Measurements from ENCODE around the gene GSC2. TPM values are rescaled to one million over a fixed set of nuclear protein-coding genes. Genes with fewer than 3 reads are reported as not detected.

The GSC2 gene
- total and polyA plus RNA-seq, 4 donors, result not detected

DNA sequence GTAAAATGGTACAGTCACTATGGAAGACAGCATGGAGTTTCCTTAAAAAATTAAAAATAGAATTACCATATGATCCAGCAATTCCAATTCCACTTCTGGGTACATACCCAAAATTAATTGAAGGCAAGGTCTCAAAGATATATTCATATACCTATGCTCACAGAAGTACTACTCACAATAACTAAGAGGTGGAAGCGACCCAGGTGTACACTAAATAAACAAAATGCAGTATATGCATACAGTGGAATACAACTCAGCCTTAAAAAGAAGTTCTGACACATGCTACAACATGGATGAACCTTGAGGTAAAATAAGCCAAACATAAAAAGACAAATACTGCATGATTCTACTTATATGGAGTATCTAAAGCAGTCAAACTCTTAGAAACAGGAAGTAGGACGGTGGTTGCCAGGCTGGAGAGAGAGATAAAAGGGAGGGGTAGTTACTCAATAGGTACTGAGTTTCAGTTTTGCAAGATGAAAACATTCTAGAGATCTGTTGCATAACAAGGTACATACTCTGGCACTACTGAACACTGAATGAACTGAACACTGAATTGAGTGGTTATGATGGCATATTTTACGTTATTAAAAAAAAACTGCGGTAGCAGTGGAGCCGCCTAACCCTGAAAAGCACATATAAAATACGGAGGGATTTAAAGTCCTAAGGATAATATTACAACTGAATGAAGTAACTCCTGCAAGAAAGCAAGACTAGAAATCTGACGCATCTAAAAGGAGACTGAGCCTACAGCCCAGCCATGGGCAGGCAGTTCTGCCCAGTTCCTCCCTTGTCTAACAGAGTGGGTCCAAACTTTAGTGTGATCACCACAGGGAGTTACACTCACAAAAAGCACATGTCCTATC is 40.7 kb downstream of the GSC2 start:
- Histone ChIP-seq H3K9me3 (ENCODE audit: control insufficient read depth in 4 of 4, low read length in 3 of 4) (no peaks in the 10 kb centered on the region), H3K9ac (ENCODE audit: low read depth in 1 of 2, low read length in 2 of 2) (no peak overlapping the region), H3K27me3 (ENCODE audit: control insufficient read depth in 4 of 4, insufficient read depth in 4 of 4, low read length in 3 of 4) (no peaks in the 10 kb centered on the region), H3K4me3 (ENCODE audit: low read depth in 1 of 3, low read length in 3 of 3) (no peak overlapping the region), H3K36me3 (ENCODE audit: control insufficient read depth in 4 of 4, insufficient read depth in 3 of 4, low read depth in 1 of 4, low read length in 3 of 4) (peaks cover 0 to 2% (median 0%) of the 10 kb centered on the region in 4 donors), H3K27ac (ENCODE audit: low read depth in 1 of 2, low read length in 2 of 2) (peak overlapping the region; percentile 79 to 80), H3K4me1 (ENCODE audit: control insufficient read depth in 4 of 4, insufficient read depth in 4 of 4, low read length in 3 of 4) (peaks cover 9 to 28% (median 23%) of the 10 kb centered on the region in 4 donors)
- 32% methylated on average over 7 of the region's 7 CpGs for WGBS
- DNase-seq (ENCODE audit: low spot score), result no peak
- TF ChIP-seq, protein P1, sequence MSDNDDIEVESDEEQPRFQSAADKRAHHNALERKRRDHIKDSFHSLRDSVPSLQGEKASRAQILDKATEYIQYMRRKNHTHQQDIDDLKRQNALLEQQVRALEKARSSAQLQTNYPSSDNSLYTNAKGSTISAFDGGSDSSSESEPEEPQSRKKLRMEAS (IDR thresholded peaks at IDR 0.05), result no peak
- TF ChIP-seq HNF4A (conservative IDR thresholded peaks at IDR 0.05) (peak; percentile 60 to 72), HNF4G (IDR thresholded peaks at IDR 0.05) (peak; percentile 28), RXRA (IDR thresholded peaks at IDR 0.05) (peak; percentile 63 to 78), TAF1 (conservative IDR thresholded peaks at IDR 0.05) (no peak), GABPA (IDR thresholded peaks at IDR 0.05 in 1 of 2, conservative IDR thresholded peaks at IDR 0.05 in 1 of 2) (peak; percentile 18 to 75), EGR1 (IDR thresholded peaks at IDR 0.05; ENCODE audit: low read depth in 2 of 2) (no peak), SP1 (IDR thresholded peaks at IDR 0.05) (peak; percentile 48), FOXA2 (IDR thresholded peaks at IDR 0.05) (peak; percentile 42), RAD21 (IDR thresholded peaks at IDR 0.05) (peak; percentile 30 to 37), JUND (IDR thresholded peaks at IDR 0.05) (peak in 1 of 2 donors; percentile 46), NR2F2 (IDR thresholded peaks at IDR 0.05) (no peak), FOXA1 (IDR thresholded peaks at IDR 0.05) (no peak), YY1 (IDR thresholded peaks at IDR 0.05) (peak; percentile 74)
- TF ChIP-seq, protein P2, sequence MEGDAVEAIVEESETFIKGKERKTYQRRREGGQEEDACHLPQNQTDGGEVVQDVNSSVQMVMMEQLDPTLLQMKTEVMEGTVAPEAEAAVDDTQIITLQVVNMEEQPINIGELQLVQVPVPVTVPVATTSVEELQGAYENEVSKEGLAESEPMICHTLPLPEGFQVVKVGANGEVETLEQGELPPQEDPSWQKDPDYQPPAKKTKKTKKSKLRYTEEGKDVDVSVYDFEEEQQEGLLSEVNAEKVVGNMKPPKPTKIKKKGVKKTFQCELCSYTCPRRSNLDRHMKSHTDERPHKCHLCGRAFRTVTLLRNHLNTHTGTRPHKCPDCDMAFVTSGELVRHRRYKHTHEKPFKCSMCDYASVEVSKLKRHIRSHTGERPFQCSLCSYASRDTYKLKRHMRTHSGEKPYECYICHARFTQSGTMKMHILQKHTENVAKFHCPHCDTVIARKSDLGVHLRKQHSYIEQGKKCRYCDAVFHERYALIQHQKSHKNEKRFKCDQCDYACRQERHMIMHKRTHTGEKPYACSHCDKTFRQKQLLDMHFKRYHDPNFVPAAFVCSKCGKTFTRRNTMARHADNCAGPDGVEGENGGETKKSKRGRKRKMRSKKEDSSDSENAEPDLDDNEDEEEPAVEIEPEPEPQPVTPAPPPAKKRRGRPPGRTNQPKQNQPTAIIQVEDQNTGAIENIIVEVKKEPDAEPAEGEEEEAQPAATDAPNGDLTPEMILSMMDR (IDR thresholded peaks at IDR 0.05; ENCODE audit: low read depth, low read length, missing input control), result no peak
- TF ChIP-seq, protein P3, sequence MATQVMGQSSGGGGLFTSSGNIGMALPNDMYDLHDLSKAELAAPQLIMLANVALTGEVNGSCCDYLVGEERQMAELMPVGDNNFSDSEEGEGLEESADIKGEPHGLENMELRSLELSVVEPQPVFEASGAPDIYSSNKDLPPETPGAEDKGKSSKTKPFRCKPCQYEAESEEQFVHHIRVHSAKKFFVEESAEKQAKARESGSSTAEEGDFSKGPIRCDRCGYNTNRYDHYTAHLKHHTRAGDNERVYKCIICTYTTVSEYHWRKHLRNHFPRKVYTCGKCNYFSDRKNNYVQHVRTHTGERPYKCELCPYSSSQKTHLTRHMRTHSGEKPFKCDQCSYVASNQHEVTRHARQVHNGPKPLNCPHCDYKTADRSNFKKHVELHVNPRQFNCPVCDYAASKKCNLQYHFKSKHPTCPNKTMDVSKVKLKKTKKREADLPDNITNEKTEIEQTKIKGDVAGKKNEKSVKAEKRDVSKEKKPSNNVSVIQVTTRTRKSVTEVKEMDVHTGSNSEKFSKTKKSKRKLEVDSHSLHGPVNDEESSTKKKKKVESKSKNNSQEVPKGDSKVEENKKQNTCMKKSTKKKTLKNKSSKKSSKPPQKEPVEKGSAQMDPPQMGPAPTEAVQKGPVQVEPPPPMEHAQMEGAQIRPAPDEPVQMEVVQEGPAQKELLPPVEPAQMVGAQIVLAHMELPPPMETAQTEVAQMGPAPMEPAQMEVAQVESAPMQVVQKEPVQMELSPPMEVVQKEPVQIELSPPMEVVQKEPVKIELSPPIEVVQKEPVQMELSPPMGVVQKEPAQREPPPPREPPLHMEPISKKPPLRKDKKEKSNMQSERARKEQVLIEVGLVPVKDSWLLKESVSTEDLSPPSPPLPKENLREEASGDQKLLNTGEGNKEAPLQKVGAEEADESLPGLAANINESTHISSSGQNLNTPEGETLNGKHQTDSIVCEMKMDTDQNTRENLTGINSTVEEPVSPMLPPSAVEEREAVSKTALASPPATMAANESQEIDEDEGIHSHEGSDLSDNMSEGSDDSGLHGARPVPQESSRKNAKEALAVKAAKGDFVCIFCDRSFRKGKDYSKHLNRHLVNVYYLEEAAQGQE (IDR thresholded peaks at IDR 0.05), result peak; percentile 42
- TF ChIP-seq, protein P4, sequence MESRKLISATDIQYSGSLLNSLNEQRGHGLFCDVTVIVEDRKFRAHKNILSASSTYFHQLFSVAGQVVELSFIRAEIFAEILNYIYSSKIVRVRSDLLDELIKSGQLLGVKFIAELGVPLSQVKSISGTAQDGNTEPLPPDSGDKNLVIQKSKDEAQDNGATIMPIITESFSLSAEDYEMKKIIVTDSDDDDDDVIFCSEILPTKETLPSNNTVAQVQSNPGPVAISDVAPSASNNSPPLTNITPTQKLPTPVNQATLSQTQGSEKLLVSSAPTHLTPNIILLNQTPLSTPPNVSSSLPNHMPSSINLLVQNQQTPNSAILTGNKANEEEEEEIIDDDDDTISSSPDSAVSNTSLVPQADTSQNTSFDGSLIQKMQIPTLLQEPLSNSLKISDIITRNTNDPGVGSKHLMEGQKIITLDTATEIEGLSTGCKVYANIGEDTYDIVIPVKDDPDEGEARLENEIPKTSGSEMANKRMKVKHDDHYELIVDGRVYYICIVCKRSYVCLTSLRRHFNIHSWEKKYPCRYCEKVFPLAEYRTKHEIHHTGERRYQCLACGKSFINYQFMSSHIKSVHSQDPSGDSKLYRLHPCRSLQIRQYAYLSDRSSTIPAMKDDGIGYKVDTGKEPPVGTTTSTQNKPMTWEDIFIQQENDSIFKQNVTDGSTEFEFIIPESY (IDR thresholded peaks at IDR 0.05), result no peak
- TF ChIP-seq, protein P5, sequence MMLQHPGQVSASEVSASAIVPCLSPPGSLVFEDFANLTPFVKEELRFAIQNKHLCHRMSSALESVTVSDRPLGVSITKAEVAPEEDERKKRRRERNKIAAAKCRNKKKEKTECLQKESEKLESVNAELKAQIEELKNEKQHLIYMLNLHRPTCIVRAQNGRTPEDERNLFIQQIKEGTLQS (IDR thresholded peaks at IDR 0.05), result no peak

All from liver (tissue), 9 donors.